Measurements from ENCODE around the gene PTPRN2.

PTPRN2 gene

DNA sequence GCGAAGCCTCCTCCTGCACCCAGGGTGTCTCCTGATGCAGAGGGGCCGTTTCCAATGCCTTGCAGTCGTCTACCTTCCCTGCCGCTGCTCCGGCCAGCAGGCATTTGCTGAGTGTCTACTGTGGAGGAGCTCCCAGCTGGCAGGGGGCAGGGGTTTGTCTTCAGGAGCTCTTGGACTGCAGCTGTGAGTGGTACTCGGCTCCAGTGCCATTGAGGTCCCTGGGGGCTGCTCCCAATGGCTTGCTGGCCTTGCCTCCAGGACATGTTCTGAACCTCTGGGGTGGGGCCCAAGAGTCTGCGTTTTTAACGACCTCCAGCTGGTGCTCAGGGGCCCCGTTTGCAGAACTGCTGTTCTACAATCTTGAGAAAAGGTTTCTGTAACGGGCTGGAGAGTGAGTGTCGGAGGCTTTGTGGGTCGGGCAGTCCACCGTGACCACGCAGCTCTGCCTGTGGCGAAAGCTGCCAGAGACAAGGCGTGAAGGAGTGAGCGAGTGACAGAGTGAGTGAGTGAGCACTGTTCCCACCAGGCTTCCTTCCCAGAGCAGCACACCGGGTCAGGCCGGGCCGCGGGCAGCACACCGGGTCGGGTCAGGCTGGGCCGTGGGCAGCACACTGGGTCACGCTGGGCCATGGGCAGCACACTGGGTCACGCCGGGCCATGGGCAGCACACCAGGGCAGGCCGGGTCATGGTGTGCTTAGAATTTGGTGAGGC is 520.2 kb downstream of the PTPRN2 start:
- no peak overlapping the region for H3K4me3 ChIP-seq (ENCODE audit: low read depth, low read length)
- DNase-seq (ENCODE audit: low read depth) = no peak
- TF ChIP-seq, protein P1, sequence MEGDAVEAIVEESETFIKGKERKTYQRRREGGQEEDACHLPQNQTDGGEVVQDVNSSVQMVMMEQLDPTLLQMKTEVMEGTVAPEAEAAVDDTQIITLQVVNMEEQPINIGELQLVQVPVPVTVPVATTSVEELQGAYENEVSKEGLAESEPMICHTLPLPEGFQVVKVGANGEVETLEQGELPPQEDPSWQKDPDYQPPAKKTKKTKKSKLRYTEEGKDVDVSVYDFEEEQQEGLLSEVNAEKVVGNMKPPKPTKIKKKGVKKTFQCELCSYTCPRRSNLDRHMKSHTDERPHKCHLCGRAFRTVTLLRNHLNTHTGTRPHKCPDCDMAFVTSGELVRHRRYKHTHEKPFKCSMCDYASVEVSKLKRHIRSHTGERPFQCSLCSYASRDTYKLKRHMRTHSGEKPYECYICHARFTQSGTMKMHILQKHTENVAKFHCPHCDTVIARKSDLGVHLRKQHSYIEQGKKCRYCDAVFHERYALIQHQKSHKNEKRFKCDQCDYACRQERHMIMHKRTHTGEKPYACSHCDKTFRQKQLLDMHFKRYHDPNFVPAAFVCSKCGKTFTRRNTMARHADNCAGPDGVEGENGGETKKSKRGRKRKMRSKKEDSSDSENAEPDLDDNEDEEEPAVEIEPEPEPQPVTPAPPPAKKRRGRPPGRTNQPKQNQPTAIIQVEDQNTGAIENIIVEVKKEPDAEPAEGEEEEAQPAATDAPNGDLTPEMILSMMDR (conservative IDR thresholded peaks at IDR 0.05; ENCODE audit: low read depth, low read length) = no peak

DNA sequence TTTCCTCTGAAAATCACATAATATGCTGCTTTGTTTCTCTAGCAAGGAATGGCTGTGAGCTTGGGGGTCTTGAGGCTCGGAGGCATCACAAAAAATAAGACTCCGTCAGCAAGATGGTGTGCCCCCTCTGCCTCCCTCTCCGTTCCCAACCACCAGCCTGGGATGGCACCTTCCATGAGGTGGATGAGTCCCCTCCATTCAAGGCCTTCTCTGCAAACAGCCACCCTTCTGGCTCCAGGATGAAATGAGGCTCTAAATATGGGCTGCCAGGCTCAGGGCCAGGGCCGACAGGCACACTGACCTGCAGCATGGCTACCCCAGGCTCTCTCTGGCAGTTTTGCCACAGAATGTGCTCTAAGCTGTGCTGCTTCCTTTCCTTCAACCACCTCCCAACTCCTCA is 521.5 kb downstream of the PTPRN2 start:
- H3K4me3 ChIP-seq (ENCODE audit: low read depth, low read length) = no peak overlapping the region
- no peak for DNase-seq (ENCODE audit: low read depth)
- TF ChIP-seq, protein P1 (conservative IDR thresholded peaks at IDR 0.05; ENCODE audit: low read depth, low read length) = no peak

DNA sequence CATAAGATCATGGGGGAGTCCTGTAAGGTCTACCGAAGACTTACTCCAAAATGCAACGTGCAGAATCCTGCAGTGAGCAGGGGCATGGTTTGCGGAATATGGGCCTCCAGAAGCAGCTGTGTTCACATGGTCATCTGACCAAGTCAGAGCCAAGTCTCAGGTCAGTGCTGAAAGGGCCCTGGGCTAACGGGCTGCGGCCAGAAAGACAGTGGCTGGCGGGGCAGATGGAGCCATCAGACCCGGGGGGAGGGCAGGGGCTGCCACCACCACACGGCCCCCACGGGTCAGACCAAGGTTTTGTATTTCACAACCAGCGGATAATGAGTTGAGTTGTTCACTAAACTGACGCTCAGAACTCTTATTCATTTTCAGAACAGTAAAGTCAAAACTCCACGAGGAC is 522.3 kb downstream of the PTPRN2 start:
- no peak overlapping the region for H3K4me3 ChIP-seq (ENCODE audit: low read depth, low read length)
- TF ChIP-seq, protein P1 (conservative IDR thresholded peaks at IDR 0.05; ENCODE audit: low read depth, low read length) = no peak
- no peak for DNase-seq (ENCODE audit: low read depth)

DNA sequence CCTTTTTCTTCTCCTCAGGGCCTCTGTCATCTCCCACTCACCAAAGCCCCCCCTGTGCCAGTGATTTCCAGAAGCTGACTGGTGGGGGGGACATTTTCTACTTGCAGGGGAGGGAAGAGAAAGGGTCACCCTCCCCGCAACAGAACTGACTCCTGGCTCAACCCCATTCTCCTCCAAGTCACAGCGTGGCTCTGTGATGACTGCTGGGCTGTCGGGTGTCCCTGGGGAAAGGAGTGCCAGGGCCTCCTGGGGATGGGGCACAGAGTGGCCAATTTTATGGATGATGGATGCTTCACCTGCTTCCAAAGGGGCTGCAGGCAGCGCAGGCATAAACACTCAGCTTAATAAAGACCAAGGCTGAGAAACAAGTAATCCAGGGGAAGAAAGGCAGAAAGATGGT is 523.0 kb downstream of the PTPRN2 start:
- TF ChIP-seq, protein P1 (conservative IDR thresholded peaks at IDR 0.05; ENCODE audit: low read depth, low read length) = no peak
- no peak for DNase-seq (ENCODE audit: low read depth)
- no peak overlapping the region for H3K4me3 ChIP-seq (ENCODE audit: low read depth, low read length)

DNA sequence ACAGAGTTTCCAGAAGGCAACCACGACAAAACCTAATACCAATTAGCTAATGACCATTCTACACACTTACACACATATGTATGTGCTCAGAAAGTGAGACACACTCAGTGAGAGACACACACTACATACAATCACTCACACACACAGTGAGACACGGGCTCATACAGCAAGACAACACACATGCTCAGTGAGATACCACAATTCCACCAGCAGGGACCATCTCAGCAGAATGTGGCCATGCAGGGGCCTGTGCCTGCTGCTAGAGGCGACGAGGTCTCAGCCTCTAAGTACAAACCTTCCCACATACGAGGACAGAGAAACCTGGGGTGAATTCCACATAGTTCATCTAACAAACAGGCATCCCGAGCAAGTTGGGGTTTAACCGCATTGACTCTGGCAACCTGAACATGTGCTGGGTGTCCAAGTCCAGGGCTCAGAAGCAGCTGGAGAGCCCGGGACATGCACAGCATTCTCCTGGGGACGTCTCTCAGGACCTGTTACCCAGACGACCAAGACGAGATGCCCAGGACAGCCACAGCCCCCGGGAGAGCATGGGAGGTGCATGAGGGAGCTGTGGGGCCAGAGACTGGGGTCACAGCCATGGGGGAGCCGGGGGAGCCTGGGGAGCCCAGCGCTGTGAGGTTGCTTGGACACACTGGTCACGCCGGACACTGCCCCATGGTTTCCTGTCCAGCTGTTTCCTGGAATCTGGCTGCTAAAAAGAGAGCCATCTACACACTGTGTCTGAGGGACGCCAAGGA is 523.6 kb downstream of the PTPRN2 start:
- H3K4me3 ChIP-seq (ENCODE audit: low read depth, low read length) = no peak overlapping the region
- no peak for DNase-seq (ENCODE audit: low read depth)
- TF ChIP-seq, protein P1 (conservative IDR thresholded peaks at IDR 0.05; ENCODE audit: low read depth, low read length) = no peak

DNA sequence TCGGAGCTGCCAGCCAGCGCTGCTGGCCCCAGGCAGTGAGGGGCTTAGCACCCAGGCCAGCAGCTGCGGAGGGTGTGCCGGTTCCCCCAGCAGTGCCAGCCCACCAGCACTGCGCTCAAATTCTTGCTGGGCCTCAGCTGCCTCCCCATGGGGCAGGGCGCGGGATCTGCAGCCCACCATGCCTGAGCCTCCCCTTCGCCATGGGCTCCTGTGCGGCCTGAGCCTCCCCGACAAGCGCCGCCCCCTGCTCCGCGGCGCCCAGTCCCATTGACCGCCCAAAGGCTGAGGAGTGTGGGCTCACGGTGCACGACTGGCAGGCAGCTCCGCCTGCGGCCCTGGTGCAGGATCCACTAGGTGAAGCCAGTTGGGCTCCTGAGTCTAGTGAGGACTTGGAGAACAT is 525.0 kb downstream of the PTPRN2 start:
- TF ChIP-seq, protein P1 (conservative IDR thresholded peaks at IDR 0.05; ENCODE audit: low read depth, low read length) = no peak
- DNase-seq (ENCODE audit: low read depth) = no peak
- H3K4me3 ChIP-seq (ENCODE audit: low read depth, low read length) = no peak overlapping the region

Measured in choroid plexus epithelial cell (primary cell).